Activated T-cell treated with anti-CD3 and anti-CD28 coated beads for 24 hours (primary cell): ENCODE data around the gene CCT7.
"Not testable (repeated sequence)": the region's sequence is repeated elsewhere in the genome, so short reads cannot be mapped to it uniquely, and the experiment has no call there.

ENCODE experiments used
- DNase-seq: peaks from one replicate; pipeline ENCODE4 v3.0.0-alpha.2; 2020; ENCODE audit warnings: low read depth

Gene CCT7

DNA sequence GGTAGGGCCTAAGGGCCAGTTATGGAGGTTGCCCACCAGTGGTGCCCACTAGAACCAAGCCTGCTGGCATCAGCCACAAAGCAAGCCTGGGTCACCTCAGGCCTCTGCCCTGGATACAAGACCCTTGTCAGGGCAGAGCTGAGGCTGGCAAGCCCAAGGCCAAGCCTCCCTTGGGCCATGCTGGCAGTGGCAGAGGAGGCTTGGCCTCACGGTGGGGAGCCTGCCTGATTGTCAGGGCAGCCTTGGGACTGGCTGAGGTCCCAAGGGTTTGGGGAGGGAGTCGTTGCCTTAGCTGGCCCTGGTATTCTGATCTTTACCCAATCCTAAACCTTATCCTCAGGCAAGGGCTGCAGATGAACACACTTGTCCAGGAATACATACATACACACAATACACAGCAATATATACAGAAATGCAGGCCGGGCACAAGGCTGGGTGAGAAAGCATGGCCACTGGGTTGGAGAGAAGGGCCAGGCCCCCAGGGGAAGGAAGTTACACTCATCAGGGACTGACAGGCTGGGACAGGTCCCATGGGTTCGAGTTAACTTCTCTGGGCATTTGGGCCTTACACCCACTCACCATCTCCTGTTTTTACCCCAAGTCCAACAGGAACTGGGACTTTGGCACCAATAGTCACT lies 21.0 kb downstream of the CCT7 start:
- no peak for DNase-seq

DNA sequence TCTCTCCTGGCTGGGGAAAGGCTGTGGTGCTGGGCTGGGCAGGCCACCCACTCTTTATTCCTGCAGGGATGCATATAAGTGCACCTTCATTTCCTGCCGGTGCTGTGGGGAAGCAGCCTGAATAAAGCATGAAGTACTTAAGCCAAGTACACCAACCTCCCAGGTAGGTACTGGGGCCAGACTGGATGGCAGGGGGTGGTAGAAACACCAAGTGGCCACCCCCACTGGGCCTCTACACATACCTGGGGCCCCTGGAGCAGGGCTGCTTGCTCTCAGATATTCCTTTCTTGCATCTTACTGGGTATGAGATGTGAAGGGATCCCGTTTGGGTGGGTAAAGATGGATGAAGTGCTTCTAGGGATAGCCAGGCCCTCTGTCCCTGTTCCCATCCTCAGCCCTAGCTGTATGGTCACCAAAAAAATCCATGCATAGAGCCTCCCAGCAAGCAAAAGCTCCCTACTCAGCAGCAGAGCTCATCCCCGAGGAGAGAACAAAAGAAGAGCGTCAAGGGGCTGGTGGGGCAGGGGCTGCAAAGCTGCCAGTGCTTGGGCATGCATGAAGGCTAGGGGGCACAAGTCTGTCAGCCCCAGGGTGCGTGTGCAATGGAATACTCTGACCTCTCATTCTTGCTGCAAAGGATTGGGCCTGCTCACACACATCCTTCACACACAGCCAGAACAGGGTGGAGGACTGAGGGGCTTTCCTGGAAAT lies 22.0 kb downstream of the CCT7 start:
- DNase-seq = no peak

GRCh38 chr2:73256618-73256922 lies 22.5 kb downstream of the CCT7 start:
- no peak for DNase-seq

DNA sequence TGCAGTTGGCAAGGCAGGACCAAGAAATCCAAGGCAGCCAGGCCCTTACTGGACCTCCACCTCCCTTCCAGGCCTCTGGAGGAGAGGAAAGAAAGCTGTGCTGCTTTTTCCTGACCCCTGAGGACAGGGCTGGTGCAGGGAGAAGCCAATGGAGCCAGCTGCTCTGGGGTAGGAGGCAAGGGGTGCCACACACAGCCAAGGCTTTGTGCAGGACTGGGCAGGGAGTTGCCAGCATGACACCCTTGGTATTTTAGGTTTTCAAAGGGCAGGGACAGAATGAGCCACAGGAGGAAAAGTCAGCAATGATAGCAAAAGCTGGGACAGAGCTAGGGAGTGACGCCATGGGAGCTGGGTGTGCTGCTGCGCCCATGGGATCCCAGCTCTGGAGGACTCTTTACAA lies 22.9 kb downstream of the CCT7 start:
- DNase-seq = no peak

DNA sequence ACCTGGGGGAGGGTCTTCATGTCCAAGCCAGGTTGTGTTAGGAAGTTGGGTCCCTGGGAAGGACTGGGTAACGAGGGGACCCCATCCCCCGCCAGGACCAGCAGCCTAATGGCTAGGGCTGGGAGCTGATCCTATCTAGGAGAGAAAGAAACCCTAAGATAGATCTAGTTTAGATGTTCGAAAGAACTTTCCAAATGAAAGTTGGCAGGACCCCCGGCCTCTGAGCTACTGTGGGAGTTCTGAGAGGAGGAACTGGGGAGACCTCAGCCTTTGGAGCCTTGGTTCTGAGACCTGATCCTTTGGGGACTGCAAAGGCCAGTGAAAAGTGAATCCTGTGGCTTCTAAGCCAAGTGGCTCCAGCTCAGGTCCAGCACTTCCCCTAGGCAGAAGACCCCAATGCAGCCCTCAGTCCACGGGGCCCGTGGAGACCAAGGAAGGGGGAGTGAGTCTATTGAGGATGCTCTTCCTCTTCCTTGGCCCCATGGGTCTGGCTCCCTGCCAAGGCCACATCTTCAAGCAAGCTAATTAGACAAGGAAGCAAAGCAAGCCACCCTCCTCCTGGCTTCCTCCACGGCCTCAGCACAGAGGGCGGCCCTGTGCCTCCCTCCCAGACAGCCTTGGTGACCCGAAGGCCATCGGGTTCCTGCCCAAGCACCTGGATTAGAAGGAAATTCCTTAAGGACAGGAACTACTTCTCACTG lies 23.5 kb downstream of the CCT7 start:
- no peak for DNase-seq

DNA sequence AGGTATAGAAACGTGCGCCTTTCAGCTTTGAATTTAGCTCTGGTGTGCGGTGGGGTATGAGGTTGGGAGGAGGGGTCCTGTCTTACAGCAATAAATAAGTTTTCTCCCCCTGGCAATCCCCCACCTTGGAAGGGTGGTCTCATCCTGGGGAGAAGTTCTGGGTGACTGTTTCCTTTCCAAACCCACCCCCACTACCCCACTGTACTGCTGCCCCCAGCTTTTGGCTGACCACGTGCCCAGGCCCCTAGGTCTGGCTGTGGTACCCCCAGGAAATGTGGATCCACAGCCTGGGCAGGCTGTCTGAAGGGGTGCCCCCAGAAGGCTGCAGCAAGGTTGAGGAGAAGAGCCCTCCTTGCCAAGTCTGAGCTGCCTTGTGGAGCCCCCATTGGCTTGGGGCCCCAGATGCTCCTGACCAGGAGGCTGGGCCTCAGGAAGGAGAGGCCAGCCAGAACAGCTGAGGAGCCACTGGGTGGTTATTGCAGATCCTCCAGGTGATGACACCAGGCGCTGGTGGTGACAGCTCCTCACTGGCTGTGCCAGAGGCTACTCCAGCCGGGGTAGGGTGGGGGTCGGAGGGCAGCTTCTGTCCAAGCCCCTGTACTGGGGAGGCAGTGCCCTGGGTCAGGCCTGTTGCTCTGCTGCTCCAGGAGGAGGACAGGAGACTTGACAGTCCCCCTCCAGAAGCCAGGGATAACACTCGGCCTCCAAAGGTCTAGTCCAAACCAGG lies 24.2 kb downstream of the CCT7 start:
- DNase-seq = no peak

- DNase-seq = no peak
Observed at GRCh38 chr2:73258913-73259215, 24.8 kb downstream of the CCT7 start.

GRCh38 chr2:73259276-73259675 lies 25.2 kb downstream of the CCT7 start:
- no peak for DNase-seq

GRCh38 chr2:73259704-73260337 lies 25.7 kb downstream of the CCT7 start:
- DNase-seq = no peak

GRCh38 chr2:73260338-73260984 lies 26.4 kb downstream of the CCT7 start:
- no peak for DNase-seq

DNA sequence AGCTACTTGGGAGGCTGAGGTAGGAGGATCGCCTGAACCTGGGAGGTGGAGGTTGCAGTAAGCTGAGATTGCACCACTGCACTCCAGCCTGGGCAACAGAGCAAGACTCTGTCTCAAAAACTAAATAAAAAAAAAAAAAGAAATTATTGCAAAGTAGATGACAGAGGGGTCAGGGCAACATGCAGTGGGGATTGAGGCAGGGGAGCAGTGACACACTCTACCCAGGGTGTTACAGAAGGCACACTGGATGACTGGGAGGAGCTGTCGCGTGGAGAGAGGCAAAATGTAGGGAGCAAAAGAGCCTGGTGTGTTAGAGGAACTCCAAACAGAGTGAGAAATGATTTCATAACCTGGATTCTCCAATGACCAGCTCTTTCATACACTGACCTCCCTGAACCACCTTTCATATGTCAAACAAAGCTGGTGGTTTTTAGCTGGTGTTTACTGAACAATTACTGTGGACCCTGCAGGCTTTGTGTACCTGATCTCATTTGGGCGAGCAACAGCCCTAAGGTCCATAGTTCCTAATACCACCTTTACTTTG lies 28.1 kb downstream of the CCT7 start:
- no peak for DNase-seq

DNA sequence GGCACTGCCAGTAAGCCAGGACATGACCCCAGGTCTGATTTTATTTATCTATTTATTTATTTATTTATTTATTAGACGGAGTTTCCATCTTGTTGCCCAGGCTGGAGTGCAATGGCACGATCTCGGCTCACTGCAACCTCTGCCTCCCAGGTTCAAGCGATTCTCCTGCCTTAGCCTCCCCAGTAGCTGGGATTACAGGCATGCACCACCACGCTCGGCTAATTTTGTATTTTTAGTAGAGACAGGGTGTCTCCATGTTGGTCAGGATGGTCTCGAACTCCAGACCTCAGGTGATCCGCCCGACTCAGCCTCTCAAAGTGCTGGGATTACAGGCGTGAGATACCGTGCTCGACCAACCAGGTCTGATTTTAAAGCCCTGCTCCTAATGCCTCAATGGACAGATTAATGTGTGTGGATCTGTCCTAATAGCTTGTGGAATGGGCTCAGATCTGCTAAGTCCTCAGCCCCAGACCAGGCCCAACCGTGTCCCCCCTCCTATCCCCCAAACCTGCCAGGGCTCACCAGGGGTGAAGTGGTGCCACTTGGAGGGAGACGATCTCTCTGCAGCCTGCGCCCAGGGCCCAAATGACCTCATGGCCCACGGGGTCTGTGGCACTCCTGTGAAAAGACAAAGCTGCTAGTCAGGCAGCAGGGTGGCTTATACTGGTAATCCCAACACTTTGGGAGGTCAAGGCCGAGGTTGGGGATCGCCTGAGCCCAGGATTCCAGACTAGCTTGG lies 28.8 kb downstream of the CCT7 start:
- not testable (repeated sequence) for DNase-seq

- no peak for DNase-seq
Observed at GRCh38 chr2:73263540-73264331, 29.6 kb downstream of the CCT7 start.

- DNase-seq = no peak
Observed at GRCh38 chr2:73264332-73264606, 30.2 kb downstream of the CCT7 start.

GRCh38 chr2:73264783-73265182 lies 30.7 kb downstream of the CCT7 start:
- no peak for DNase-seq

DNA sequence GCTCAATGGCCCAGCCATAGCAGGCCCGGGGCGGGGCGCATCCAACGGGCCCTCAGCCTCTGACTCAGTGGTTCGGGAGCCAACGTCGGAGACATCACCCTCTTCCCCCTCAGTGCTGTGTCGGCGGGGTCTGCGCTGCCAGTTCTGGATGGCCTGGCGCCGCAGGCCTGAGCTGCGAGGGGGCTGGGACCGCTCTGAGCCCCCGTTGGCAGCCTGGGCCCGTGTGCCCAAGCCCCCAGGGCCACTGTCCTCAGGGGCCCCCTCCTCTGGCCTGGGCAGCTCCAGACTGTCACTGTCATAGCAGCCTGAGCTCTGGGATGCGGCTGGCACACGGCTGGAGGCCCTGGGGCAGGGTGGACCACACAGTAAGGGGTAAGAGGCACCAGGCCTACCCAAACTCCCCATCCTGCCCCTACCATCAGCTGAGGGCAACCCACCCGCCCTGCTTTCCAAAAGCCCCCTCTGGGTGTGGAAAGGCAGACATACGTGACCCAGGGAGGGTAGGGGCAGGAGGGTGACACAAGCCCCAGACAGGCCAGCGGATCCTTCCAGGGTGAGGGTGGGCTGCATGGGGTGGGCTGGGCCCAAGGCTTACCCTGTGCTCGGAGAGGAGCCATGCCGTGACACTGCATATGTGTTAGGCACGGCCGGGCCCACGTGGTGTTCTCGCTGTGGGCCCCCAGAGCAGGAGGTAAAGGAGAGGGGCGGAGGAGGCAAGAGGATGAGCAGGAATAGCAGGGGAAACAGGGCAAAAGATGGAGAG lies 31.4 kb downstream of the CCT7 start:
- DNase-seq = no peak

GRCh38 chr2:73266061-73266901 lies 32.2 kb downstream of the CCT7 start:
- DNase-seq = no peak

DNA sequence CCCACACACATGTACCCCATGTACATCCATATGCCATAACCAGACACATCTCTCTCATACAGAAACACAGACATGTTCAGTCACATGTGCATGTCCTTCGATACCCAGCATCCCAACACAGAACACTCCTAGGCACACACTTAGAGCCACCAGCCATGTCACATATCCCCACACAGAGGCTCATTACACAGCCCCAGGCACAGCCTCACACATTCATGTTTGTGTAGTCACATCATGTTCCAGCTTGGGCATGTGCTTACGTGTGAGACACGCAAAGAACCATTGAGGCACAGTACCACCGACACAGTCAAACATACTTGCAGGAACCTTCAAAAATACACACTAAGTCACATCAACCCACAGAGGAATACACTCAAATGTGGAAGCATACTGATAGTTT lies 32.9 kb downstream of the CCT7 start:
- DNase-seq = no peak

DNA sequence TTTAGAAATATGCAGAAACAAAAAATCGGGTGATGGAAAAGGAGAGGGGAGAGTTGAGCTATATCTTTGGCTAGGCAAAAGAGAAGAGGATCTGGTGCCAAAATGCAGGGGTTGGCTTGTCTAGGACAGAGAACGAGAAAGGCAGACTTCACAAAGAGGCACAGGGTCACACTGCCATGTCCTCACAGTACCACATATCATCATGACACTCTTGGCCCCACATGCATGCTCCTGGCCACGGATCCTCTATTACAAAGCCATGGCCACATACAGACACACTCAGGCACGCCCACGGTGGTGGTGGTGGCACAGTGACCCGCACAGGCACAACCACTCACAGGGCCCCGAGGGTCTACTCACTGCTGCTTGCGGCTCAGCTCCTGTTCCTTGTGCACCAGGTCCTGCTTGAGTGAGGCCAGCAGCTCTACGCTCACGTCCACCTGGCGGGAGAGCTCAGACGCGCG lies 34.3 kb downstream of the CCT7 start:
- DNase-seq = no peak
